Smooth muscle cell (in vitro differentiated cells): ENCODE data around the gene DUOX1. TPM values are rescaled to one million over a fixed set of nuclear protein-coding genes. Genes with fewer than 3 reads are reported as not detected.

Experiments
- DNase-seq: peaks from one replicate; lab custom pipeline; 2025; ENCODE audit not compliant: unreplicated experiment; lab: John Stamatoyannopoulos, UW
- H2AFZ ChIP-seq: fragments of 200-600 bp; sonication (generic); 2 replicates; pipeline ENCODE4 v1.6.0; 2016; ENCODE audit warnings: antibody characterized with exemption, low read depth, mild to moderate bottlenecking
- H3F3A ChIP-seq: fragments of 200-600 bp; sonication (generic); 2 replicates; pipeline ENCODE4 v1.6.0; 2017; ENCODE audit warnings: antibody characterized with exemption, low read depth
- H3K27ac ChIP-seq: fragments of 200-600 bp; sonication (generic); 2 replicates; pipeline ENCODE4 v1.5.1; 2016; ENCODE audit warnings: low read depth, mild to moderate bottlenecking
- H3K27me3 ChIP-seq: fragments of 200-600 bp; sonication (generic); 2 replicates; pipeline ENCODE4 v1.6.1; 2016; ENCODE audit warnings: low read depth, mild to moderate bottlenecking
- H3K36me3 ChIP-seq: fragments of 200-600 bp; sonication (generic); 2 replicates; pipeline ENCODE4 v1.5.1; 2016; ENCODE audit warnings: low read depth
- H3K4me1 ChIP-seq: fragments of 200-600 bp; sonication (generic); 2 replicates; pipeline ENCODE4 v1.5.1; 2016; ENCODE audit warnings: low read depth
- H3K4me2 ChIP-seq: fragments of 200-600 bp; sonication (generic); 2 replicates; pipeline ENCODE4 v1.6.0; 2016; ENCODE audit warnings: mild to moderate bottlenecking
- H3K4me3 ChIP-seq: fragments of 200-600 bp; sonication (generic); 2 replicates; pipeline ENCODE4 v1.5.1; 2016; ENCODE audit warnings: mild to moderate bottlenecking
- H3K79me2 ChIP-seq: fragments of 200-600 bp; sonication (generic); 2 replicates; pipeline ENCODE4 v1.6.0; 2016; ENCODE audit warnings: low read depth, mild to moderate bottlenecking
- H3K9ac ChIP-seq: fragments of 200-600 bp; sonication (generic); 2 replicates; pipeline ENCODE4 v1.6.0; 2016; ENCODE audit warnings: low read depth
- H3K9me3 ChIP-seq: fragments of 200-600 bp; sonication (generic); replicated peaks from 2 replicates; pipeline ENCODE4 v1.5.1; 2016; ENCODE audit warnings: low read depth
- H4K20me1 ChIP-seq: fragments of 200-600 bp; sonication (generic); 2 replicates; pipeline ENCODE4 v1.6.0; 2016; ENCODE audit warnings: low read depth
- CTCF ChIP-seq: fragments of 200-600 bp; sonication (generic); IDR thresholded peaks from 2 replicates; pipeline ENCODE4 v1.5.1; 2017; ENCODE audit warnings: borderline replicate concordance, mild to moderate bottlenecking, antibody characterized with exemption; ENCODE audit not compliant: insufficient read depth, poor library complexity, severe bottlenecking
- WGBS: methylation state at CpG from one replicate; pipeline ENCODE4 v1.1.7; 2016; ENCODE audit warnings: low lambda C conversion rate; 5-methylcytosine and 5-hydroxymethylcytosine counted together
- polyA plus RNA-seq: library from polyadenylated mRNA; unstranded; fragments of >200 nt; fragmentation: Nextera tagmentation; extraction: Ambion mirVana; gene quantifications from 2 replicates; pipeline ENCODE4 v1.2.1, GENCODE V29; 2016
- total RNA-seq: library from RNA; depleted of rRNA; stranded (reverse); fragments of >200 nt; gene quantifications from 2 replicates; pipeline ENCODE4 v1.2.3, GENCODE V29; 2014

Gene DUOX1
- total and polyA plus RNA-seq, 2 experiments from 2014 or later = 4.4 to 5.8 TPM

- H2AFZ ChIP-seq = no peak overlapping the region
- WGBS = 45% methylated on average over 65 of the region's 65 CpGs
Observed at GRCh38 chr15:45116482-45117307, 13.1 kb upstream of the DUOX1 start.

GRCh38 chr15:45117308-45118130, 12.3 kb upstream of the DUOX1 start:
- Histone ChIP-seq H4K20me1 (no peaks in the 10 kb centered on the region), H3K79me2 (no peaks in the 10 kb centered on the region), H3K4me2 (peak overlapping the region; percentile 76), H3K9ac (no peak overlapping the region), H3K4me3 (no peak overlapping the region), H3K9me3 (no peaks in the 10 kb centered on the region), H3K27ac (no peak overlapping the region), H3K27me3 (peaks cover 53% of the 10 kb centered on the region), H3F3A (no peaks in the 10 kb centered on the region), H2AFZ (no peak overlapping the region), H3K36me3 (no peaks in the 10 kb centered on the region), H3K4me1 (peaks cover 8% of the 10 kb centered on the region)
- TF ChIP-seq CTCF = no peak
- 70% methylated on average over 32 of the region's 33 CpGs for WGBS
- DNase-seq = no peak

More at GRCh38 chr15:45116482-45117307, 13.1 kb upstream of the DUOX1 start:
- Histone ChIP-seq H4K20me1 (no peaks in the 10 kb centered on the region), H3K9ac (no peak overlapping the region), H3K4me1 (peaks cover 8% of the 10 kb centered on the region), H3K4me2 (no peak overlapping the region), H3K79me2 (no peaks in the 10 kb centered on the region), H3K4me3 (no peak overlapping the region), H3K27me3 (peaks cover 61% of the 10 kb centered on the region), H3F3A (no peaks in the 10 kb centered on the region), H3K27ac (no peak overlapping the region), H3K36me3 (no peaks in the 10 kb centered on the region), H3K9me3 (no peaks in the 10 kb centered on the region)
- no peak for DNase-seq
- no peak for TF ChIP-seq CTCF

GRCh38 chr15:45118131-45118588, 11.6 kb upstream of the DUOX1 start:
- Histone ChIP-seq H4K20me1 (no peaks in the 10 kb centered on the region), H3K27ac (no peak overlapping the region), H3K4me1 (peaks cover 8% of the 10 kb centered on the region), H3K36me3 (no peaks in the 10 kb centered on the region), H3K9me3 (no peaks in the 10 kb centered on the region), H2AFZ (no peak overlapping the region), H3F3A (no peaks in the 10 kb centered on the region), H3K4me2 (peak overlapping the region; percentile 76), H3K27me3 (peaks cover 47% of the 10 kb centered on the region), H3K4me3 (no peak overlapping the region), H3K79me2 (no peaks in the 10 kb centered on the region), H3K9ac (no peak overlapping the region)
- WGBS = 0% methylated on average over 14 of the region's 14 CpGs
- DNase-seq = peak; percentile 60
- TF ChIP-seq CTCF = peak; percentile 96
